ENCODE data around the gene HEATR3.

Gene HEATR3

DNA sequence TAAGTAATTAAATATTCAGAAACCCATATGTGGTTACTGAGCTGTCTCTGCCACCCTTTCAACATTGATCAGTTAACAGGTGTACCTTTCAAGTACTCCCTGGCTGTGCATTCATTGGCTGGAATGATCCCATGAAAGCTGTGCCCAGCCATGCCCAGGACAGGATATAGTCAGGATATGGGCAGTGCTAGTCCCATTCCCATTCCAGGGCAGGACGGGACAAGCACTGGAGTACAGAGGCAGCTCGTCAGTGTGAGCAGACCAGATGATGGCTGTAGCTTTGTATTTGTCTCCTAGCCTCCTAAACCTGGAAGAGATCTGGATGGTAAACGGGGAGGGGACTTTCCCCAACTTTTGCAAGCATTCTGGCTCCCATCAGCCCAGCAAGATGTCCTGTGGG is 22.5 kb downstream of the HEATR3 start:
- Histone ChIP-seq H3K4me3 (ENCODE audit: low read length) (no peak overlapping the region), H3K27me3 (ENCODE audit: control insufficient read depth, insufficient read depth, low read length) (no peaks in the 10 kb centered on the region), H3K36me3 (ENCODE audit: control insufficient read depth, insufficient read depth, low read length) (peaks cover 14% of the 10 kb centered on the region), H3K27ac (ENCODE audit: low read depth, low read length) (no peak overlapping the region), H3K4me1 (ENCODE audit: control insufficient read depth, insufficient read depth, low read length) (no peaks in the 10 kb centered on the region), H3K9ac (ENCODE audit: low read length) (no peak overlapping the region)

DNA sequence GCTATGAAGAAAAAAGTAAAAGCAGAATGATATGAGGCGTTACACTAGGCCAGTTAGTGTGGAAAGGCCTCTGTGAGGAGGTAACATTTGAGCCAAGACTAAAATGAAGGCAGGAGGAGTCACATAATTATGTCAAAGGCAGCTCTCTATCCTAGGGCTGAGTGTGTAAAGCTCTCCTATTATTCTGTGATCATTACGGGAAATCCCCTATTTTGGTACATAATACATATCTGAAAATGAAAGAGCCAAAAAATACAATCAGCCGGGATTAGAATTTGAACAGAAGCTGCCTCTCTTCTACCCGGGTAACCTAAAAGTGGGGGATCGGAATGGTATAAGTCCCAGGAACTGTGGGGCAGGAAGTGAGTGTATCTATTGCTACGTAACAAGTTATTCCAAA is 27.1 kb downstream of the HEATR3 start:
- H3K4me3 ChIP-seq (ENCODE audit: low read length) = no peak overlapping the region
- peak overlapping the region; percentile 40 for H3K27ac ChIP-seq (ENCODE audit: low read depth, low read length)
- H3K9ac ChIP-seq (ENCODE audit: low read length) = no peak overlapping the region
- no peaks in the 10 kb centered on the region for H3K27me3 ChIP-seq (ENCODE audit: control insufficient read depth, insufficient read depth, low read length)
- peaks cover 4% of the 10 kb centered on the region for H3K36me3 ChIP-seq (ENCODE audit: control insufficient read depth, insufficient read depth, low read length)
- no peaks in the 10 kb centered on the region for H3K4me1 ChIP-seq (ENCODE audit: control insufficient read depth, insufficient read depth, low read length)

GRCh38 chr16:50093607-50094539 is 28.1 kb downstream of the HEATR3 start:
- Histone ChIP-seq H3K4me3 (ENCODE audit: low read length) (no peak overlapping the region), H3K9ac (ENCODE audit: low read length) (no peak overlapping the region), H3K4me1 (ENCODE audit: control insufficient read depth, insufficient read depth, low read length) (no peaks in the 10 kb centered on the region)

DNA sequence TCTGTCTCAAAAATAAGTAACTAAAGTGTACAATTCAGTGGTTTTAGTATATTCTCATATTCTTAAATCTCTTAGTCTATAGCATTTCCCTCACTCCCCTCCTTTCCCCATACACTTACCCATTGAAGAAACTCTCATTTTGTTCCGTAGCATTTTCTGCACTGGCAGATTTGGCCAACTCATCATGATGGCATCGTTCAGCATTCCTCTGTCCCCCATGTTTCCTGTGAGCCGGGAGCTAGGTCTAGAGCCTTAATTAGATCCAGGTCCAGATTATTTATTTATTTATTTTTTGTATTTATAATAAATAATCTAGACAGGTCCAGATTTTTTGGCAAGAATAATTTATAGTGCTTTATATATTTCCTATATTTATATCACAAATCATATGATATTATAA is 31.0 kb downstream of the HEATR3 start:
- peaks cover 9% of the 10 kb centered on the region for H3K36me3 ChIP-seq (ENCODE audit: control insufficient read depth, insufficient read depth, low read length)
- H3K4me3 ChIP-seq (ENCODE audit: low read length) = no peak overlapping the region
- no peaks in the 10 kb centered on the region for H3K27me3 ChIP-seq (ENCODE audit: control insufficient read depth, insufficient read depth, low read length)
- no peaks in the 10 kb centered on the region for H3K4me1 ChIP-seq (ENCODE audit: control insufficient read depth, insufficient read depth, low read length)
- no peak overlapping the region for H3K9ac ChIP-seq (ENCODE audit: low read length)
- H3K27ac ChIP-seq (ENCODE audit: low read depth, low read length) = no peak overlapping the region

More at GRCh38 chr16:50093607-50094539, 28.1 kb downstream of the HEATR3 start:
- Histone ChIP-seq H3K27me3 (ENCODE audit: control insufficient read depth, insufficient read depth, low read length) (no peaks in the 10 kb centered on the region), H3K36me3 (ENCODE audit: control insufficient read depth, insufficient read depth, low read length) (peaks cover 4% of the 10 kb centered on the region), H3K27ac (ENCODE audit: low read depth, low read length) (no peak overlapping the region)

DNA sequence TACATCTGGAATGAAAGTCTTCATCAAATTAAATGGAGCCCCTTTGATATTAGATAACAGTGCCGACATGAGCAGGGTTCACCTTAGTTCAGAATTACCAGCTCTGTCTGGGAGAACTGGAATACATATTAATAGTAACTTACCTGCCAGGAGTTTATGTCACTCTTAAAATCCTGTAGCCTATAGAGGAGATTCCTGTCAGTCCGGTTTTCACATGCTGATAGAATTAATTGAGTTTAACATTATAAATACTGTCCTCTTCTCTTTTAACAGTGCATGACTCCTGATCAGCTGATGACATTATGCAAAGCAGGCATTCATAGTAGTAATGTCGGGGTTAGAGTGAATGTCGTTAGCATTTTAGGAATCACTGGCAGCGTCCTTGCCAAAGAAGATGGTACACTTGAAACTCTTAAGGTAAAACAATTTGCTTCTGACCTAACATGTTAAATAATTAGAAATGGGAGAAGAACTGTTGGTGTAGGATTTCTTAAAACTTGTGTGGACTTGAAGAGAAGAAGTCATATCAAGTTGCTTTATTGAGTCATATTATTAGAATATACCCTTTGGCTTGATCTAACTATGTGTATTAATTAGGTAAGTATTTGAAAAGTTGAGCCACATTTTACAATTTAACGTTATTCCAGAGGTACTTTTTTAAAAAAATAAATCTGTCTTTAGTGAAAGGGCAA is 34.3 kb downstream of the HEATR3 start:
- Histone ChIP-seq H3K36me3 (ENCODE audit: control insufficient read depth, insufficient read depth, low read length) (peaks cover 14% of the 10 kb centered on the region), H3K4me3 (ENCODE audit: low read length) (no peak overlapping the region), H3K27ac (ENCODE audit: low read depth, low read length) (no peak overlapping the region), H3K9ac (ENCODE audit: low read length) (no peak overlapping the region), H3K4me1 (ENCODE audit: control insufficient read depth, insufficient read depth, low read length) (no peaks in the 10 kb centered on the region), H3K27me3 (ENCODE audit: control insufficient read depth, insufficient read depth, low read length) (no peaks in the 10 kb centered on the region)

DNA sequence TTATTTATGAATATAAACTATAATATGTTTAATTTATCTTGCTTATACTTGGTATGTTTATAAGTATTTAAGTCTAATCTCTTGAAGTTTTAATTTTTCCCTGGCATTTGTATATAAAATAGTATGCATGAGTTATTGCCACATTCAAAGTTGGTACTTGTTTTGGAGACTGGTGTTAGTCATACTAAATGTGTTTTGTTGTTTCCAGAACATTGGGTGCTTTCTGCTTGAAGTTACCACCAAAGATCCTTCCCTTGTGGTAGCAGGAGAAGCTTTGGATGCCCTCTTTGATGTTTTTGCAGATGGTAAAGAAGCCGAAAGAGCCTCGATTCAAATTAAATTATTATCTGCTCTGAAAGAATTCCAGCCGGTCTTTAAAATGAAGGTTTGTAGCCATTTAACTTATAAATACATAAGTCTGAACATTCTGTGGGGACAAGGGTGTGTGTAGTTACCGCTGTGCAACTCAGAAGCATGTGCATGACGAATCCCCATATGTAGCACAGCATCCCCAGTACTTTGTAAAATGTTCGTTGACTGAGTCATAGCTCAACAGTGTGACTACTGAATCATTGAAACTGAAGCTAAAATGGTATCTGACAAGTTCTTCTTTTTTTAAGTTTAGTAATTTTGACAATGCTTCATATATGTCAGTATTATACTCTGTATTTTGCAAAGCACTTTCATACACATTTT is 36.4 kb downstream of the HEATR3 start:
- H3K4me3 ChIP-seq (ENCODE audit: low read length) = no peak overlapping the region
- no peaks in the 10 kb centered on the region for H3K4me1 ChIP-seq (ENCODE audit: control insufficient read depth, insufficient read depth, low read length)
- no peaks in the 10 kb centered on the region for H3K27me3 ChIP-seq (ENCODE audit: control insufficient read depth, insufficient read depth, low read length)
- peaks cover 15% of the 10 kb centered on the region for H3K36me3 ChIP-seq (ENCODE audit: control insufficient read depth, insufficient read depth, low read length)
- no peak overlapping the region for H3K9ac ChIP-seq (ENCODE audit: low read length)
- H3K27ac ChIP-seq (ENCODE audit: low read depth, low read length) = no peak overlapping the region

DNA sequence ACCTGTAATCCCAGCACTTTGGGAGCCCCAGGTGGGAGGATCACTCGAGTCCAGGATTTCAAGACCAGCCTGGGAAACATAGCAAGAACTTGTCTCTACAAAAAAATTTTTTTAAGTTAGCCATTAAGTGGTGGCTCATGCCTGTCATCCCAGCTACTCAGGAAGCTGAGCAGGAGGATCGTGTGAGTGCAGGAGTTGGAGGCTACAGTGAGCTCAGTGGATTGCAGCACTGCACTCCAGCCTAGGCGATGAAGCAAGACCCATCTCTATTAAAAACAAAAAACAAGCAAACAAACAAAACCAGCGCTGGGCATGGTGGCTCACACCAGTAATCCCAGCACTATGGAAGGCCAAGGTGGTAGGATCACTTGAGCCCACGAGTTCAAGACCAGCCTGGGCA is 38.0 kb downstream of the HEATR3 start:
- Histone ChIP-seq H3K27ac (ENCODE audit: low read depth, low read length) (no peak overlapping the region), H3K9ac (ENCODE audit: low read length) (no peak overlapping the region), H3K4me3 (ENCODE audit: low read length) (no peak overlapping the region), H3K36me3 (ENCODE audit: control insufficient read depth, insufficient read depth, low read length) (peaks cover 15% of the 10 kb centered on the region), H3K4me1 (ENCODE audit: control insufficient read depth, insufficient read depth, low read length) (no peaks in the 10 kb centered on the region), H3K27me3 (ENCODE audit: control insufficient read depth, insufficient read depth, low read length) (no peaks in the 10 kb centered on the region)

DNA sequence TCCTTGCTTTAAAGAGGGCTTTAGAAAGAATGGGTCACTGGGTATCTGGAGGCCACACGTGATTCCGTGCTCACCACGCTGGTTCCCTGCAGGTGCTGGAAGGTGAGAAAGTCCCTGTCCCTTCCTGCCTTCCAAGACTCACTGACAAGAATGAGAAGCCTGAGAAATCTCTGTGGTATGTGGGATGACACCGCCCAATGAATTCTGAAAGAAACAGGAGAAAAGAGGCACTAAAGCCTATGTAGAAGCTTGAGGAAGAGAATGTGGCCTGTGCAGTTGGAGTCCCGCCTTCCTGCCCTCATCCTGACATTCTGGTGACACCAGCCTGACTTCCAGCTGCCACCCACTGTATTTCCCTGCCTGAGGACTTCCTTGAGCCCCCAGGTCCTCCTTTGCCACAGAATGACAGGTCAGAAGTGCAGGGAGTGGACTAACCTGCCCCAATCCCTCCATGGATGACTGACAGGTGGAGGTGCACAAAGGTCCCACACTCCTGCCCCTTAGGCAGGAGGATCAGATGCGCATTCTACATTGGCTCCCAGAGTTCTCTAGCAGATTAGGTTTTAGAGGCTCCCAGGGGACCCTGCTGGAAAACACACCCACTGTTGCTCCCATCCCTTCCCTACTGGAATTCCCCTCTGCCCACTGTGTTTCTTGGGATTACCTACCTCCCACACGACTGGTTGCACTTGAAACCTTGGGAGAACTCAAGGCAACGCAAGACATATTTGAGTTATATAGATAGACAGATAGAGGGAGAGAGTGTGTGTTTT is 48.8 kb downstream of the HEATR3 start:
- Histone ChIP-seq H3K27me3 (ENCODE audit: control insufficient read depth, insufficient read depth, low read length) (no peaks in the 10 kb centered on the region), H3K4me3 (ENCODE audit: low read length) (no peak overlapping the region), H3K4me1 (ENCODE audit: control insufficient read depth, insufficient read depth, low read length) (no peaks in the 10 kb centered on the region), H3K36me3 (ENCODE audit: control insufficient read depth, insufficient read depth, low read length) (no peaks in the 10 kb centered on the region), H3K9ac (ENCODE audit: low read length) (no peak overlapping the region), H3K27ac (ENCODE audit: low read depth, low read length) (no peak overlapping the region)

DNA sequence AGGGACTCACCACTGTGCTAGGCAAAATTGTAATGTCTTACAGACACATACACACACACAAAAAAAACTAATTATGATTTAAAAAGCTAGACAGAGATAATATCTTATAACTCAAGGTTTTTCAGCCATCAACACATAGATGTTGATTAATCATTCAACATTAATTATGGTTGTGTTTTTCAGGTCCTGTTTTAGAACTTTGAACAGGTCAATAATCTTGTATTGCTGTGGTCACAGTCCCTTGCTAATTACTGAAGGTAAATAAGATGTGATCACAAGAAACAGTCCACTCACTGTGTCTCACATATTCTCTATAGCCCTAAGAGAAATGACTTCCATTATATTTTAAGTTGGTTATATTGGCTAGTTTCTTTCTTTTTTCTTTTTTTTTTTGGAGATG is 54.9 kb downstream of the HEATR3 start:
- Histone ChIP-seq H3K36me3 (ENCODE audit: control insufficient read depth, insufficient read depth, low read length) (no peaks in the 10 kb centered on the region), H3K27ac (ENCODE audit: low read depth, low read length) (no peak overlapping the region), H3K4me3 (ENCODE audit: low read length) (no peak overlapping the region), H3K9ac (ENCODE audit: low read length) (no peak overlapping the region), H3K4me1 (ENCODE audit: control insufficient read depth, insufficient read depth, low read length) (no peaks in the 10 kb centered on the region), H3K27me3 (ENCODE audit: control insufficient read depth, insufficient read depth, low read length) (no peaks in the 10 kb centered on the region)

DNA sequence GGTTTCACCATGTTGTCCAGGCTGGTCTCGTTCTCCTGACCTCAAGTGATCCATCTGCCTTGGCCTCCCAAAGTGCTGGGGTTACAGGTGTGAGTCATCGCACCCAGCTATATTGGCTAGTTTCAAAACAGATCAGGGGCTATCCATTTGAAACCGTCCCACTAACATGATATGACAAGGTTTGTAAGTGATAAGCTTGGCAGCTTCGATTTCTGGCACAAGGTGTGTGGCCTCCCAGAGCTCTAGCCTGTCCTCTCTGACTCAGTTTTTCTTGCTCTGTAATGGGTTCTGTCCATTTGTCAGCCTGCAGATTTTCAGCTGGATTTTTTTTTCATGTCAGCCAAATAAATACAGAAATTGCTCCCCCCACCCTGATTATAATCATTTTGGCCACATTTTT is 55.5 kb downstream of the HEATR3 start:
- no peaks in the 10 kb centered on the region for H3K27me3 ChIP-seq (ENCODE audit: control insufficient read depth, insufficient read depth, low read length)
- no peak overlapping the region for H3K4me3 ChIP-seq (ENCODE audit: low read length)
- H3K36me3 ChIP-seq (ENCODE audit: control insufficient read depth, insufficient read depth, low read length) = no peaks in the 10 kb centered on the region
- no peak overlapping the region for H3K27ac ChIP-seq (ENCODE audit: low read depth, low read length)
- H3K4me1 ChIP-seq (ENCODE audit: control insufficient read depth, insufficient read depth, low read length) = no peaks in the 10 kb centered on the region
- H3K9ac ChIP-seq (ENCODE audit: low read length) = no peak overlapping the region

DNA sequence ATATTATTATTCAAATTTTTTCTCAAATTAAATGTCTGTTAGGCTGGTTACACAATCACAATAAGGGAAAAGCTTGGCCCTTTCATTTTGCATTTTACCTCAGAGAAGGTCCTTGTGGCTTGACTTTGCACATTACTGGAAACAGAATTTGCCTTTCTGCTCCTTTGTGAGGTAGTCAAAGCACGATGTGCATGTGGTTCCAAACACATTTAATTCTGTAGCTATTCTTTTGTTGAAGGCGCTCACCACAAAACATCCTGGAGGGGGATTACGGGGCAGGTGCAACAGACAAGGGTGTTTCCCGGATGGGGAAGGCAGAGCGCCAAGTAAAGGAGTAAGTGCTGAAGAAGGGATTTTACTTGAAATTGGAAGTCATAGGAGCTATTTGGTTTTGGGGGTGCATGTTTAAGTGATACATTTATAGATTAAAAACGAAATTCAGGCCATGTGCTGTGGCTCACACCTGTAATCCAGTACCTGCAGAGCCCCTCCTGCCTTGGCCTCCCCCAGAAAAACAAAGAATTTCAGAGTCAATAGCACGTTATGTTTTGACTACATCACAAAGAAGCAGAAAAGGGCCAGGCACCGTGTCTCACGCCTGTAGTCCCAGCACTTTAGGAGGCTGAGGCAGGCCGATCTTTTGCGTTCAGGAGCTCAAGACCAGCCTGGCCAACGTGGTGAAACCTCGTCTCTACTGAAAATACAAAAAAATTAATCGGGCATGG is 56.1 kb downstream of the HEATR3 start:
- no peaks in the 10 kb centered on the region for H3K36me3 ChIP-seq (ENCODE audit: control insufficient read depth, insufficient read depth, low read length)

More for the DNA sequence above, 56.1 kb downstream of the HEATR3 start:
- no peaks in the 10 kb centered on the region for H3K4me1 ChIP-seq (ENCODE audit: control insufficient read depth, insufficient read depth, low read length)
- no peaks in the 10 kb centered on the region for H3K27me3 ChIP-seq (ENCODE audit: control insufficient read depth, insufficient read depth, low read length)
- no peak overlapping the region for H3K9ac ChIP-seq (ENCODE audit: low read length)
- H3K27ac ChIP-seq (ENCODE audit: low read depth, low read length) = no peak overlapping the region
- no peak overlapping the region for H3K4me3 ChIP-seq (ENCODE audit: low read length)

Measured in rectal smooth muscle tissue (tissue), 1 donor.